GM21786 (cell line): ENCODE data around the gene ZC3H12C.
"Not testable (repeated sequence)": the region's sequence is repeated elsewhere in the genome, so short reads cannot be mapped to it uniquely, and the experiment has no call there.

Experiments
- ATAC-seq: cut with Tn5 transposase; IDR thresholded peaks from one replicate; pipeline ENCODE4 v1.9.1; 2021; ENCODE audit not compliant: unreplicated experiment

The ZC3H12C gene

GRCh38 chr11:110092515-110093406 is at the start of gene ZC3H12C:
ZC3H12C (plus strand) TSS chr11:110093392; CDS start chr11:110093412, 20 bp downstream.
- peak; percentile 50 for ATAC-seq

GRCh38 chr11:110044226-110044968 is 48.8 kb upstream of the ZC3H12C start:
- no peak for ATAC-seq

GRCh38 chr11:110046775-110047380 is 46.3 kb upstream of the ZC3H12C start:
- no peak for ATAC-seq

- no peak for ATAC-seq
Measured at GRCh38 chr11:110049501-110050200, 43.5 kb upstream of the ZC3H12C start.

GRCh38 chr11:110050201-110050506 is 43.0 kb upstream of the ZC3H12C start:
- no peak for ATAC-seq

GRCh38 chr11:110053848-110054414 is 39.3 kb upstream of the ZC3H12C start:
- no peak for ATAC-seq

GRCh38 chr11:110056956-110057355 is 36.2 kb upstream of the ZC3H12C start:
- ATAC-seq, result no peak

GRCh38 chr11:110059706-110060463 is 33.3 kb upstream of the ZC3H12C start:
- peak; percentile 52 for ATAC-seq

GRCh38 chr11:110061296-110061695 is 31.9 kb upstream of the ZC3H12C start:
- ATAC-seq, result no peak

- ATAC-seq, result no peak
Measured at GRCh38 chr11:110062247-110062646, 30.9 kb upstream of the ZC3H12C start.

GRCh38 chr11:110065189-110065588 is 28.0 kb upstream of the ZC3H12C start:
- ATAC-seq, result no peak

GRCh38 chr11:110068001-110068400 is 25.2 kb upstream of the ZC3H12C start:
- ATAC-seq, result not testable (repeated sequence)

- ATAC-seq, result peak; percentile 42
Measured at GRCh38 chr11:110069158-110069737, 23.9 kb upstream of the ZC3H12C start.

- no peak for ATAC-seq
Measured at GRCh38 chr11:110070176-110070575, 23.0 kb upstream of the ZC3H12C start.

GRCh38 chr11:110071197-110071596 is 22.0 kb upstream of the ZC3H12C start:
- no peak for ATAC-seq

GRCh38 chr11:110072930-110073329 is 20.3 kb upstream of the ZC3H12C start:
- no peak for ATAC-seq

GRCh38 chr11:110074499-110074898 is 18.7 kb upstream of the ZC3H12C start:
- no peak for ATAC-seq

GRCh38 chr11:110075105-110075846 is 17.9 kb upstream of the ZC3H12C start:
- ATAC-seq, result no peak

GRCh38 chr11:110075847-110076208 is 17.4 kb upstream of the ZC3H12C start:
- ATAC-seq, result no peak
